GM12878 (cell line): ENCODE data around the gene CLEC4M.

ENCODE experiments used
- ATF2 ChIP-seq: IDR thresholded peaks from 2 replicates; pipeline ENCODE4 v1.6.1; 2012; ENCODE audit warnings: low read length, inconsistent platforms
- CBFB ChIP-seq: IDR thresholded peaks from 2 replicates; pipeline ENCODE4 v1.6.1; 2016; ENCODE audit warnings: antibody characterized with exemption, low read depth
- EGR1 ChIP-seq, 2 experiments: IDR thresholded peaks; 1 replicate in 1 of 2; 2 replicates in 1 of 2; pipeline ENCODE4 v1.6.1; 2011 to 2012; ENCODE audit warnings: low read depth in 2 of 2, low read length in 2 of 2, borderline replicate concordance in 1 of 2, mild to moderate bottlenecking in 1 of 2, moderate library complexity in 1 of 2
- FOXK2 ChIP-seq: fragments of 450-650 bp; IDR thresholded peaks from 2 replicates; pipeline ENCODE4 v1.6.1; 2017; ENCODE audit warnings: mild to moderate bottlenecking, moderate library complexity
- HDAC6 ChIP-seq: fragments of 200-600 bp; sonication (generic); IDR thresholded peaks from one replicate; pipeline ENCODE4 v1.8.0; 2017; ENCODE audit warnings: antibody characterized with exemption; ENCODE audit not compliant: unreplicated experiment
- NFXL1 ChIP-seq: fragments of 450-650 bp; IDR thresholded peaks from 2 replicates; pipeline ENCODE4 v1.6.1; 2017; ENCODE audit warnings: antibody characterized with exemption, mild to moderate bottlenecking, borderline replicate concordance
- PAX5 ChIP-seq: IDR thresholded peaks from 2 replicates; pipeline ENCODE4 v1.6.1; 2011; ENCODE audit warnings: low read depth, low read length, borderline replicate concordance
- POLR2A ChIP-seq: IDR thresholded peaks from 2 replicates; pipeline ENCODE4 v1.6.1; 2011; ENCODE audit warnings: low read depth, mild to moderate bottlenecking, low read length
- SP1 ChIP-seq: IDR thresholded peaks from one replicate; pipeline ENCODE4 v1.6.1; 2011; ENCODE audit warnings: low read depth, low read length
- STAT3 ChIP-seq: IDR thresholded peaks from 2 replicates; pipeline ENCODE4 v1.6.1; 2011; ENCODE audit warnings: low read depth, low read length, improper control_type of control experiment
- YY1 ChIP-seq: IDR thresholded peaks from 2 replicates; pipeline ENCODE4 v1.6.1; 2011; ENCODE audit warnings: low read depth, mild to moderate bottlenecking, low read length
- ZNF384 ChIP-seq: IDR thresholded peaks from 2 replicates; pipeline ENCODE4 v1.6.1; 2012; ENCODE audit warnings: low read depth, mild to moderate bottlenecking, low read length, improper control_type of control experiment, borderline replicate concordance
- TF ChIP-seq, protein P1 (sequence below), 3 experiments: IDR thresholded peaks in 2 of 3; conservative IDR thresholded peaks in 1 of 3; 2 replicates each; pipeline ENCODE4 v1.5.1; 2011; ENCODE audit warnings: low read depth in 3 of 3, low read length in 3 of 3, mild to moderate bottlenecking in 3 of 3, control low read depth in 2 of 3, moderate library complexity in 2 of 3, inconsistent platforms in 1 of 3, mixed read lengths in 1 of 3; ENCODE audit not compliant: control insufficient read depth in 2 of 3, insufficient read depth in 1 of 3; ENCODE audit errors: extremely low read depth in 1 of 3
- TF ChIP-seq, protein P2 (sequence below): fragments of 450-650 bp; IDR thresholded peaks from 2 replicates; pipeline ENCODE4 v1.6.1; 2017; ENCODE audit warnings: antibody characterized with exemption, mild to moderate bottlenecking, moderate library complexity

- TF ChIP-seq, protein P1, sequence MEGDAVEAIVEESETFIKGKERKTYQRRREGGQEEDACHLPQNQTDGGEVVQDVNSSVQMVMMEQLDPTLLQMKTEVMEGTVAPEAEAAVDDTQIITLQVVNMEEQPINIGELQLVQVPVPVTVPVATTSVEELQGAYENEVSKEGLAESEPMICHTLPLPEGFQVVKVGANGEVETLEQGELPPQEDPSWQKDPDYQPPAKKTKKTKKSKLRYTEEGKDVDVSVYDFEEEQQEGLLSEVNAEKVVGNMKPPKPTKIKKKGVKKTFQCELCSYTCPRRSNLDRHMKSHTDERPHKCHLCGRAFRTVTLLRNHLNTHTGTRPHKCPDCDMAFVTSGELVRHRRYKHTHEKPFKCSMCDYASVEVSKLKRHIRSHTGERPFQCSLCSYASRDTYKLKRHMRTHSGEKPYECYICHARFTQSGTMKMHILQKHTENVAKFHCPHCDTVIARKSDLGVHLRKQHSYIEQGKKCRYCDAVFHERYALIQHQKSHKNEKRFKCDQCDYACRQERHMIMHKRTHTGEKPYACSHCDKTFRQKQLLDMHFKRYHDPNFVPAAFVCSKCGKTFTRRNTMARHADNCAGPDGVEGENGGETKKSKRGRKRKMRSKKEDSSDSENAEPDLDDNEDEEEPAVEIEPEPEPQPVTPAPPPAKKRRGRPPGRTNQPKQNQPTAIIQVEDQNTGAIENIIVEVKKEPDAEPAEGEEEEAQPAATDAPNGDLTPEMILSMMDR (IDR thresholded peaks at IDR 0.05 in 2 of 3, conservative IDR thresholded peaks at IDR 0.05 in 1 of 3; ENCODE audit: control insufficient read depth in 2 of 3, extremely low read depth in 1 of 3, insufficient read depth in 1 of 3, low read depth in 3 of 3, low read length in 3 of 3): no peak
- no peak for TF ChIP-seq YY1
- no peak for TF ChIP-seq HDAC6
- TF ChIP-seq SP1: no peak
- no peak for TF ChIP-seq NFXL1
- no peak for TF ChIP-seq STAT3
- no peak for TF ChIP-seq PAX5
- TF ChIP-seq CBFB: no peak
- TF ChIP-seq, protein P2, sequence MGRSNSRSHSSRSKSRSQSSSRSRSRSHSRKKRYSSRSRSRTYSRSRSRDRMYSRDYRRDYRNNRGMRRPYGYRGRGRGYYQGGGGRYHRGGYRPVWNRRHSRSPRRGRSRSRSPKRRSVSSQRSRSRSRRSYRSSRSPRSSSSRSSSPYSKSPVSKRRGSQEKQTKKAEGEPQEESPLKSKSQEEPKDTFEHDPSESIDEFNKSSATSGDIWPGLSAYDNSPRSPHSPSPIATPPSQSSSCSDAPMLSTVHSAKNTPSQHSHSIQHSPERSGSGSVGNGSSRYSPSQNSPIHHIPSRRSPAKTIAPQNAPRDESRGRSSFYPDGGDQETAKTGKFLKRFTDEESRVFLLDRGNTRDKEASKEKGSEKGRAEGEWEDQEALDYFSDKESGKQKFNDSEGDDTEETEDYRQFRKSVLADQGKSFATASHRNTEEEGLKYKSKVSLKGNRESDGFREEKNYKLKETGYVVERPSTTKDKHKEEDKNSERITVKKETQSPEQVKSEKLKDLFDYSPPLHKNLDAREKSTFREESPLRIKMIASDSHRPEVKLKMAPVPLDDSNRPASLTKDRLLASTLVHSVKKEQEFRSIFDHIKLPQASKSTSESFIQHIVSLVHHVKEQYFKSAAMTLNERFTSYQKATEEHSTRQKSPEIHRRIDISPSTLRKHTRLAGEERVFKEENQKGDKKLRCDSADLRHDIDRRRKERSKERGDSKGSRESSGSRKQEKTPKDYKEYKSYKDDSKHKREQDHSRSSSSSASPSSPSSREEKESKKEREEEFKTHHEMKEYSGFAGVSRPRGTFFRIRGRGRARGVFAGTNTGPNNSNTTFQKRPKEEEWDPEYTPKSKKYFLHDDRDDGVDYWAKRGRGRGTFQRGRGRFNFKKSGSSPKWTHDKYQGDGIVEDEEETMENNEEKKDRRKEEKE: no peak
- no peak for TF ChIP-seq ATF2
- no peak for TF ChIP-seq POLR2A
- TF ChIP-seq FOXK2: no peak
- TF ChIP-seq EGR1 (IDR thresholded peaks at IDR 0.05; ENCODE audit: borderline replicate concordance in 1 of 2, low read depth in 2 of 2, low read length in 2 of 2): no peak
- no peak for TF ChIP-seq ZNF384
These were observed 16.8 kb downstream of the CLEC4M start for GRCh38 chr19:7779631-7780486.
